Activated T-cell treated with anti-CD3 and anti-CD28 coated beads for 1 hour (primary cell): ENCODE data around the gene HUS1B.

Source experiments
- DNase-seq: peaks from one replicate; pipeline ENCODE4 v3.0.0-alpha.2; 2020; ENCODE audit warnings: low read depth

Gene HUS1B

DNA sequence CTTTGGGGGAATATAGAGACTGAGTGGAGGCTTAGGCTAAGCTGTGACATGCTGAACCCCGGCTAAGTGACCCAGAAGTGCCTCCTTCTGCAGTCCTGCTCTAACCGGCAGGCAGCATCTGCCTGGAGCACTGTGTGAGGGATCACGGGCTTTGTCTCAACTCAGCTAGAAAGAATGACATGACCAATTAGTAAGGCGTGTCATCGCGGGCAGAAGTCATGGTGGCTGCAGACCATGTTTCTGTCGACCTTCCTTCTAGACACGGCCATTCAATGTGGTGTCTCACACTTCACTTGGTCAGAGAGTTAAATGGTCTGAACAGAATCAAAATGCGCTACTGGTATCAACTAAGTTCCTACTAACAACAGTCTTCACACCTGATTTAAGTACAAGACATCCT lies 35.0 kb downstream of the HUS1B start:
- DNase-seq, result no peak

DNA sequence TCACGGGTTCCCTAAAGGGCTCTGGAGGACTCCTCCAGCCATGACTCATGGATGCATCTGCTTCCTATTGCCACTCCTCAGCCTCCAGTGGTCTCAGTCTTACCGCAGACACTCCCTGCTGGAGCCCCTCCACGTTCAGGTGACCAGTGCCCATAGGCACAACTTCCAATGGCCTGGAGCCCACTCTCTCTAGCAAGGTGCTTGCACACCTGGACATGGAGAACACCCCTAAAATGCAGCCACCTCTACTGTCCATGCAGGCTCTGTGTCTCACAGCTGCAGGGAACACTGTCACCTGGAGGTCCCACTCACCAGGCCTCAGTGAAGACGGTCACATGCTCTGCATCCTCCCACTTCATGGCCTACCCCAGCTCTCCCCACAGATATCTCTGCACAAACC lies 36.0 kb downstream of the HUS1B start:
- DNase-seq, result no peak

DNA sequence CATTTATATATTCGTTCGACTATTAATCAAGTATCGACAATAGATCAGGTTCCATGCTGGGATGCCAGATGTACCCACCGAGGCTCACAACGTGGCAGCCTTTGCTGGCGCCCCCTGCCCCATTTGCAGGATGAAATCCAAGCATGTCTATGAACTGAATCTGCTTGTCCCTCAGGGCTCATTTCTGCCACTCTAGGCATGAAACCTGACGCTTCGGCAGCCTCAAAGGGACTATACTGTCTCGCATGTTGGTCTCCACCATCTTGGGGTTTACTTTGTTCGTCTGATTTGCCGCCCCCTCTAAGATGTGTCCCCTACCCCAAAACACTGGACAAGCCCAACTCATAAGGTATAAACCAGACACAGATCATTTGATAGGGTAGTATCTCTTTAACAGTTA lies 36.7 kb downstream of the HUS1B start:
- DNase-seq, result no peak

DNA sequence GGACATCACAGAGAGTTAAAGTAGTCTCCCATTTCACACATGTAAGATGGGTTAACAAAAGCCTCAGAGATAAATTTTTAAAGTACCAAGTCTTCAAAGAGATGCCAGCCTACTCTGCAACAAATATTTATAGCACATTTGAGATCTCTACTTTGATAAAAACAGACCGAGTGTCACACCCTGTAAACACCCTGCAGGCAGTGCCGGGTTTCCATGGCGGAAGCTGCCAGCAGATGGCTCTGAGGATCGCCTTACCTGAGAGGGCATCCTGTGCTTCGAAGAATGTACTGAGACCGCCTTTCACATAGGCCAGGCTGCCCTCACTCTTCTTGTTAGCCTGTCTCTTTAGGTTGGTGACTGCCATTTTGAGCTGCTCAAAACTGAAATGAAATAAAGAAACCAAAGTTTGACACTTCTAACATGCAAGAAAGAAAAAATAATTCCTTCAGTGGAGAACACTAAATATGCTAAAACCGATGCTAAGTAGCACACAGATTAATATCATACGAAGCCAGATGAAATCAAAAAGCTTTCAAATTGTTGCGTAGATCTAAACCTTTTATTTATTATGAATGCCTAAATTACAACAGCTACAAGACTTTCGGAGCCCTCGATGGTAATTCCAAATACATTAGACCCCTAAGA lies 39.3 kb downstream of the HUS1B start:
- no peak for DNase-seq

DNA sequence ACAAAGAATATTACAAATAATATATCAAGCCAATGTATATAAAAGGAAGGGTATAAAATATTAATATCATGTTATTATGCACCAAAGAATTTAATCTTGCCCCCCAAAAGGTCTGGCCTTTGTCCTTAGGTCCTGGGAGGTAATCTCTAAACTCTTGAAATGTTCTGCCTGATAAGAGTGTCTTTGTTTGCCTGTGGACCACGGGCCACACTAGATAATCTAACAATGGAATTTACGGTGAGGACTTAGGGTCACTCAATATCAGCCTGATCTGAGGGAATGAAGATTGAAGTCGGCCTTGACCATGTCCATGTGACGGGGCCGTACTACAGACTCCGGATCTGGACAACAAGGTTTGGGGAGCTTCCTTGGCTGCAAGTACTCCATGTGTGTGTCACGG lies 42.9 kb downstream of the HUS1B start:
- DNase-seq, result no peak

DNA sequence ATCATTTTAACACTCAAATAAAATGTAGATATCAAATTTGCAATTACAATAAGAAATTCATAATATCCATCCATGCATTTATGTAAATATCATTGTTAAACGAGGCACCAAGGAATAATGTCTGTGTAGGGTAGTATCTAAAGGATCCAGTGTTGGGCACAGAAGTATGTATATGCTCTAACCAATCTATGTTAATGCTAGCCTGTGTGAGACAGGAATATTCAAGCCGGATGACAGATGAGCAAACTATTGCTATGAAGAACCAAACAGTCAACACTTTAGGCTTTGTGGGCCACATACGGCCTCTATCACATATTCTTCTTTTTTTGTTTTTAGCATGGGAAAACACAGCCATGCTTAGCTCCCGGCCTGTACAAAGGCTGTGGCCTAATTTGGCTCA lies 45.0 kb downstream of the HUS1B start:
- no peak for DNase-seq

DNA sequence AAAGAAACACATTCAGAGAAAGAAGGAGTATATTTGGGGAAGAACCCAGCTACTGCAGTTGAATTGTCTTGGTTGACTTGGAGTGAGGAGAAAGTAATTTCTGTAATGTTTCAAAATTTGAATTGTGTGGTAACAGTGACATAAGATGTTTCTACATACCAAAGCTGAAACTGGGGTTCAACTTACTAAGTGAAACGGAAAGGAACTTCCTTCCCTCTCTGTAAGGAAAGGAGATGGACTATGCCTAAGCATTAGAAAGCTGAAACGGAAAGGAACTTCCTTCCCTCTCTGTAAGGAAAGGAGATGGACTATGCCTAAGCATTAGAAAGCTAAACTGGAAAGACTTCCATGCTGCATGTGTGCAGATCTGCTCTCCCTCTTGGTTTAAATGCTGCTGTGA lies 46.0 kb downstream of the HUS1B start:
- DNase-seq, result no peak

DNA sequence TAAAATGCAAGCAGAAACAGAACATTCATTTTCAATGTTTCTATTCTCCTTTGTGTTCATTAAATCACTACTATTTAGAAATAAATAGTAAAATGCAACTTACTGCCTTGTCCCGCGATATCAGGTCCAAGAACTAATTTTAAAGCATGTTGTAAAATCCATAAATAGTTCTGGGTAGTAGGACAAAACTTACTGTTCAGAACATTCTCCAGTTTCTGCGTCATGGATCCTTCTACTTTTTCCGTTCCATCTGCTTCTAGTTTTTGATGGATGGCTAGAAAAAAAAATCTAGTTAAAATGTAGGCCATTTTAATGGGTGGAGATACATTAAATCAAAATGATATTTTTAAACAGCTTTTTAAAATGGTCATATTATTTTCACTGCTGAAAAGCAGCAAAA lies 47.0 kb downstream of the HUS1B start:
- no peak for DNase-seq

DNA sequence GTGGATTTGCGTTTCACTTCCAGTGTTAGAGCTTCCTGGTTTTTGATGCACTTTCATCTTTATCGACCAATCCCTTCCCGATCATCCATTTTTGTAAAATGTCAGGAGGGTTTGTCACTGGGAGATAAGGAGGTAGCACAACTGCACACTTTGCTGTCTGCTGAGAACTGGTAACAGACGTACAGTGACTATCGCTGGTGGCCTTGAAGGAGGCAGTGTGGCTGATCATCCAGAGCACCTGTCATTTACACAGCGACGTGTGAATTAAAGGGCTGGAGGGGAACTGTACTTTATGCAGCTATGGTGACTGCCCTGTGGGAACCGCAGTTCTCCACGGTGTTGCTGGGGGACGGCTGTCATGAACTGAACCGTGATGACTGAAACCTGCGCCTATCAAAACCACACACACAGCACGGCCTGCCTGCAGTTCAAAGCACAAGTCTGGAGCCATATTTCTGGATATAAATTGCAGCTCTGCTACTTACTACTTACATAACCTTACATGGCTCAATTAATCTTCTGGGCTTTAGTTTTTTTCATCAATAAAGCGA lies 50.0 kb downstream of the HUS1B start:
- DNase-seq, result no peak
